GM23338 (cell line): ENCODE results near the gene PARP8. TPM values are rescaled to one million over a fixed set of nuclear protein-coding genes. Genes with fewer than 3 reads are reported as not detected.

Experiments
- ATAC-seq: fragments of 200-7000 bp; cut with Tn5 transposase; 3 replicates; pipeline ENCODE4 v1.9.1; 2020
- DNase-seq: peaks from one replicate; pipeline ENCODE4 v3.0.0-alpha.2; 2015; ENCODE audit warnings: low spot score
- H2AFZ ChIP-seq: fragments of 200-600 bp; sonication (generic); 2 replicates; pipeline ENCODE4 v1.8.0; 2016; ENCODE audit warnings: antibody characterized with exemption, mild to moderate bottlenecking, moderate library complexity
- H3F3A ChIP-seq: fragments of 200-600 bp; sonication (generic); replicated peaks from 2 replicates; pipeline ENCODE4 v1.8.0; 2017; ENCODE audit warnings: antibody characterized with exemption, mixed run types, low read depth
- H3K27ac ChIP-seq: fragments of 200-600 bp; sonication (generic); 2 replicates; pipeline ENCODE4 v1.6.1; 2016; ENCODE audit warnings: low read depth
- H3K27me3 ChIP-seq: fragments of 200-600 bp; sonication (generic); 2 replicates; pipeline ENCODE4 v1.8.0; 2016; ENCODE audit warnings: mild to moderate bottlenecking, mixed run types, moderate library complexity; ENCODE audit not compliant: insufficient read depth
- H3K36me3 ChIP-seq: fragments of 200-600 bp; sonication (generic); 2 replicates; pipeline ENCODE4 v1.8.0; 2016; ENCODE audit warnings: mild to moderate bottlenecking; ENCODE audit not compliant: insufficient read depth
- H3K4me1 ChIP-seq: fragments of 200-600 bp; sonication (generic); 2 replicates; pipeline ENCODE4 v1.8.0; 2016; ENCODE audit warnings: mild to moderate bottlenecking, moderate library complexity; ENCODE audit not compliant: insufficient read depth
- H3K4me2 ChIP-seq: fragments of 200-600 bp; sonication (generic); 2 replicates; pipeline ENCODE4 v1.7.1; 2017; ENCODE audit warnings: mixed run types
- H3K4me3 ChIP-seq: fragments of 200-600 bp; sonication (generic); 2 replicates; pipeline ENCODE4 v1.6.1; 2016; ENCODE audit warnings: mixed run types
- H3K79me2 ChIP-seq: fragments of 200-600 bp; sonication (generic); replicated peaks from 2 replicates; pipeline ENCODE4 v1.8.0; 2017; ENCODE audit warnings: mild to moderate bottlenecking; ENCODE audit not compliant: insufficient read depth
- H3K9me2 ChIP-seq: fragments of 200-600 bp; sonication (generic); 2 replicates; pipeline ENCODE4 v1.8.0; 2017; ENCODE audit not compliant: insufficient read depth
- H4K20me1 ChIP-seq: fragments of 200-600 bp; sonication (generic); replicated peaks from 2 replicates; pipeline ENCODE4 v1.8.0; 2017; ENCODE audit warnings: mild to moderate bottlenecking; ENCODE audit not compliant: insufficient read depth
- H3K27ac Mint-ChIP-seq: 2 replicates; pipeline ENCODE4 v1.8.0; 2020; ENCODE audit warnings: inconsistent platforms, mild to moderate bottlenecking, moderate library complexity, mixed read lengths
- H3K27me3 Mint-ChIP-seq: 3 replicates; pipeline ENCODE4 v1.8.0; 2022; ENCODE audit warnings: low read depth, mild to moderate bottlenecking, moderate library complexity, mixed read lengths, inconsistent platforms; ENCODE audit not compliant: insufficient read depth, poor library complexity
- H3K36me3 Mint-ChIP-seq: 3 replicates; pipeline ENCODE4 v1.8.0; 2021; ENCODE audit warnings: low read depth, mild to moderate bottlenecking, inconsistent platforms, moderate library complexity, mixed read lengths
- H3K4me1 Mint-ChIP-seq: 3 replicates; pipeline ENCODE4 v1.8.0; 2020; ENCODE audit warnings: mild to moderate bottlenecking, inconsistent platforms, mixed read lengths
- H3K4me3 Mint-ChIP-seq: 3 replicates; pipeline ENCODE4 v1.8.0; 2021; ENCODE audit warnings: moderate library complexity, mild to moderate bottlenecking, inconsistent platforms, mixed read lengths
- H3K9me3 Mint-ChIP-seq: 3 replicates; pipeline ENCODE4 v1.8.0; 2020; ENCODE audit warnings: moderate library complexity, mild to moderate bottlenecking, inconsistent platforms, mixed read lengths
- EZH2phosphoT487 ChIP-seq: fragments of 200-600 bp; sonication (generic); IDR thresholded peaks from one replicate; pipeline ENCODE4 v1.8.1; 2018; ENCODE audit warnings: antibody characterized with exemption; ENCODE audit not compliant: unreplicated experiment
- NANOG ChIP-seq: IDR thresholded peaks from 2 replicates; pipeline ENCODE4 v1.6.1; 2016; ENCODE audit warnings: antibody characterized with exemption, borderline replicate concordance
- STAT1 ChIP-seq: IDR thresholded peaks from one replicate; pipeline ENCODE4 v1.6.1; 2016; ENCODE audit warnings: antibody characterized with exemption; ENCODE audit not compliant: unreplicated experiment
- ZNF114 ChIP-seq: fragments of 250-450 bp; sonication (Bioruptor Pico); IDR thresholded peaks from 2 replicates; pipeline ENCODE4 v1.5.0; 2020; ENCODE audit warnings: mild to moderate bottlenecking, moderate library complexity
- ZNF331 ChIP-seq: fragments of 250-450 bp; sonication (Bioruptor Pico); IDR thresholded peaks from 2 replicates; pipeline ENCODE4 v1.5.0; 2020; ENCODE audit warnings: low read depth, mild to moderate bottlenecking, moderate library complexity
- polyA plus RNA-seq: library from polyadenylated mRNA; unstranded; fragments of >200 nt; fragmentation: Nextera tagmentation; extraction: Ambion mirVana; gene quantifications from 2 replicates; pipeline ENCODE4 v1.2.1, GENCODE V29; 2016
- total RNA-seq: library from RNA; depleted of rRNA; stranded (reverse); fragments of >200 nt; shearing (Covaris generic); gene quantifications from 2 replicates; pipeline ENCODE4 v1.2.3, GENCODE V29; 2014
- TF ChIP-seq, protein P1 (sequence below): IDR thresholded peaks from one replicate; pipeline ENCODE4 v1.6.1; 2018; ENCODE audit warnings: antibody characterized with exemption; ENCODE audit not compliant: unreplicated experiment
- TF ChIP-seq, protein P2 (sequence below), 2 experiments: fragments of 200-600 bp in 1 of 2; sonication (generic) in 1 of 2; conservative IDR thresholded peaks; 2 replicates each; pipeline versions ENCODE4 v1.5.1 to v1.6.1; 2016 to 2017; ENCODE audit warnings: antibody characterized with exemption in 2 of 2, low read depth in 2 of 2, mild to moderate bottlenecking in 2 of 2, moderate library complexity in 1 of 2
- TF ChIP-seq, protein P3 (sequence below): fragments of 250-450 bp; sonication (Bioruptor Pico); IDR thresholded peaks from 2 replicates; pipeline ENCODE4 v1.5.0; 2020; ENCODE audit warnings: mild to moderate bottlenecking, moderate library complexity

Gene PARP8
- total and polyA plus RNA-seq, 2 experiments from 2014 or later = 13.0 to 25.0 TPM

DNA sequence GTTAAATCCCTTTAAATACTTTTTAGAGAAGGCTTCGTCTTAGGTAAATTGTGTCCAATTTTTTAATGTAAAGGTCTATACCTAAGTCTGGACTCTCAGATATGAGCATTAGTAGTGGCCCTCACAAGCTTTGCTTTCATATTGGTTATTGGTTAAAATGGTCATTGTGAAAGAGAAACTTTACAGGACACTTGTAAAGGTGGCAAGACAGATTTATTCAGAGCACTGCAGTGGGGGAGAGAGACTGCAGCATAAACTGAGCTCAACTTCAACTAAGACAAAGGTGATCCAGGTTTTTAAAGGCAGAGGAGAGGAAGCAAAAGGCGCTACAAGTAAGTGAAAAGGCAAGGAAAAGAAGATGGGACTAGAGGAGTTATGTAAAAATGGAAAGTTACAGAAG is 157.7 kb downstream of the PARP8 start:
- Histone ChIP-seq H3K4me1 (no peaks in the 10 kb centered on the region), H3K4me2 (no peak overlapping the region), H3K9me2 (no peaks in the 10 kb centered on the region), H3K4me3 (no peak overlapping the region), H2AFZ (no peak overlapping the region), H3K27ac (no peak overlapping the region), H3F3A (no peaks in the 10 kb centered on the region), H3K79me2 (no peaks in the 10 kb centered on the region), H3K36me3 (peaks cover 5% of the 10 kb centered on the region; the same call in 1 of the 2 replicates), H4K20me1 (no peaks in the 10 kb centered on the region), H3K27me3 (no peaks in the 10 kb centered on the region)
- peaks cover 25% of the 10 kb centered on the region; the same call in 2 of the 3 replicates for H3K36me3 Mint-ChIP-seq
- ATAC-seq (no peak), DNase-seq (no peak)
- H3K27me3 Mint-ChIP-seq = no peaks in the 10 kb centered on the region
- H3K9me3 Mint-ChIP-seq = no peaks in the 10 kb centered on the region
- H3K4me1 Mint-ChIP-seq = no peaks in the 10 kb centered on the region
- no peak overlapping the region for H3K4me3 Mint-ChIP-seq
- TF ChIP-seq, protein P1, sequence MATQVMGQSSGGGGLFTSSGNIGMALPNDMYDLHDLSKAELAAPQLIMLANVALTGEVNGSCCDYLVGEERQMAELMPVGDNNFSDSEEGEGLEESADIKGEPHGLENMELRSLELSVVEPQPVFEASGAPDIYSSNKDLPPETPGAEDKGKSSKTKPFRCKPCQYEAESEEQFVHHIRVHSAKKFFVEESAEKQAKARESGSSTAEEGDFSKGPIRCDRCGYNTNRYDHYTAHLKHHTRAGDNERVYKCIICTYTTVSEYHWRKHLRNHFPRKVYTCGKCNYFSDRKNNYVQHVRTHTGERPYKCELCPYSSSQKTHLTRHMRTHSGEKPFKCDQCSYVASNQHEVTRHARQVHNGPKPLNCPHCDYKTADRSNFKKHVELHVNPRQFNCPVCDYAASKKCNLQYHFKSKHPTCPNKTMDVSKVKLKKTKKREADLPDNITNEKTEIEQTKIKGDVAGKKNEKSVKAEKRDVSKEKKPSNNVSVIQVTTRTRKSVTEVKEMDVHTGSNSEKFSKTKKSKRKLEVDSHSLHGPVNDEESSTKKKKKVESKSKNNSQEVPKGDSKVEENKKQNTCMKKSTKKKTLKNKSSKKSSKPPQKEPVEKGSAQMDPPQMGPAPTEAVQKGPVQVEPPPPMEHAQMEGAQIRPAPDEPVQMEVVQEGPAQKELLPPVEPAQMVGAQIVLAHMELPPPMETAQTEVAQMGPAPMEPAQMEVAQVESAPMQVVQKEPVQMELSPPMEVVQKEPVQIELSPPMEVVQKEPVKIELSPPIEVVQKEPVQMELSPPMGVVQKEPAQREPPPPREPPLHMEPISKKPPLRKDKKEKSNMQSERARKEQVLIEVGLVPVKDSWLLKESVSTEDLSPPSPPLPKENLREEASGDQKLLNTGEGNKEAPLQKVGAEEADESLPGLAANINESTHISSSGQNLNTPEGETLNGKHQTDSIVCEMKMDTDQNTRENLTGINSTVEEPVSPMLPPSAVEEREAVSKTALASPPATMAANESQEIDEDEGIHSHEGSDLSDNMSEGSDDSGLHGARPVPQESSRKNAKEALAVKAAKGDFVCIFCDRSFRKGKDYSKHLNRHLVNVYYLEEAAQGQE = no peak
- TF ChIP-seq NANOG (no peak), ZNF331 (CRISPR knock-in tag) (no peak), ZNF114 (CRISPR knock-in tag) (no peak), EZH2phosphoT487 (no peak), STAT1 (no peak)
- TF ChIP-seq, protein P2, sequence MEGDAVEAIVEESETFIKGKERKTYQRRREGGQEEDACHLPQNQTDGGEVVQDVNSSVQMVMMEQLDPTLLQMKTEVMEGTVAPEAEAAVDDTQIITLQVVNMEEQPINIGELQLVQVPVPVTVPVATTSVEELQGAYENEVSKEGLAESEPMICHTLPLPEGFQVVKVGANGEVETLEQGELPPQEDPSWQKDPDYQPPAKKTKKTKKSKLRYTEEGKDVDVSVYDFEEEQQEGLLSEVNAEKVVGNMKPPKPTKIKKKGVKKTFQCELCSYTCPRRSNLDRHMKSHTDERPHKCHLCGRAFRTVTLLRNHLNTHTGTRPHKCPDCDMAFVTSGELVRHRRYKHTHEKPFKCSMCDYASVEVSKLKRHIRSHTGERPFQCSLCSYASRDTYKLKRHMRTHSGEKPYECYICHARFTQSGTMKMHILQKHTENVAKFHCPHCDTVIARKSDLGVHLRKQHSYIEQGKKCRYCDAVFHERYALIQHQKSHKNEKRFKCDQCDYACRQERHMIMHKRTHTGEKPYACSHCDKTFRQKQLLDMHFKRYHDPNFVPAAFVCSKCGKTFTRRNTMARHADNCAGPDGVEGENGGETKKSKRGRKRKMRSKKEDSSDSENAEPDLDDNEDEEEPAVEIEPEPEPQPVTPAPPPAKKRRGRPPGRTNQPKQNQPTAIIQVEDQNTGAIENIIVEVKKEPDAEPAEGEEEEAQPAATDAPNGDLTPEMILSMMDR (conservative IDR thresholded peaks at IDR 0.05; ENCODE audit: low read depth in 2 of 2) = no peak
- TF ChIP-seq, protein P3, sequence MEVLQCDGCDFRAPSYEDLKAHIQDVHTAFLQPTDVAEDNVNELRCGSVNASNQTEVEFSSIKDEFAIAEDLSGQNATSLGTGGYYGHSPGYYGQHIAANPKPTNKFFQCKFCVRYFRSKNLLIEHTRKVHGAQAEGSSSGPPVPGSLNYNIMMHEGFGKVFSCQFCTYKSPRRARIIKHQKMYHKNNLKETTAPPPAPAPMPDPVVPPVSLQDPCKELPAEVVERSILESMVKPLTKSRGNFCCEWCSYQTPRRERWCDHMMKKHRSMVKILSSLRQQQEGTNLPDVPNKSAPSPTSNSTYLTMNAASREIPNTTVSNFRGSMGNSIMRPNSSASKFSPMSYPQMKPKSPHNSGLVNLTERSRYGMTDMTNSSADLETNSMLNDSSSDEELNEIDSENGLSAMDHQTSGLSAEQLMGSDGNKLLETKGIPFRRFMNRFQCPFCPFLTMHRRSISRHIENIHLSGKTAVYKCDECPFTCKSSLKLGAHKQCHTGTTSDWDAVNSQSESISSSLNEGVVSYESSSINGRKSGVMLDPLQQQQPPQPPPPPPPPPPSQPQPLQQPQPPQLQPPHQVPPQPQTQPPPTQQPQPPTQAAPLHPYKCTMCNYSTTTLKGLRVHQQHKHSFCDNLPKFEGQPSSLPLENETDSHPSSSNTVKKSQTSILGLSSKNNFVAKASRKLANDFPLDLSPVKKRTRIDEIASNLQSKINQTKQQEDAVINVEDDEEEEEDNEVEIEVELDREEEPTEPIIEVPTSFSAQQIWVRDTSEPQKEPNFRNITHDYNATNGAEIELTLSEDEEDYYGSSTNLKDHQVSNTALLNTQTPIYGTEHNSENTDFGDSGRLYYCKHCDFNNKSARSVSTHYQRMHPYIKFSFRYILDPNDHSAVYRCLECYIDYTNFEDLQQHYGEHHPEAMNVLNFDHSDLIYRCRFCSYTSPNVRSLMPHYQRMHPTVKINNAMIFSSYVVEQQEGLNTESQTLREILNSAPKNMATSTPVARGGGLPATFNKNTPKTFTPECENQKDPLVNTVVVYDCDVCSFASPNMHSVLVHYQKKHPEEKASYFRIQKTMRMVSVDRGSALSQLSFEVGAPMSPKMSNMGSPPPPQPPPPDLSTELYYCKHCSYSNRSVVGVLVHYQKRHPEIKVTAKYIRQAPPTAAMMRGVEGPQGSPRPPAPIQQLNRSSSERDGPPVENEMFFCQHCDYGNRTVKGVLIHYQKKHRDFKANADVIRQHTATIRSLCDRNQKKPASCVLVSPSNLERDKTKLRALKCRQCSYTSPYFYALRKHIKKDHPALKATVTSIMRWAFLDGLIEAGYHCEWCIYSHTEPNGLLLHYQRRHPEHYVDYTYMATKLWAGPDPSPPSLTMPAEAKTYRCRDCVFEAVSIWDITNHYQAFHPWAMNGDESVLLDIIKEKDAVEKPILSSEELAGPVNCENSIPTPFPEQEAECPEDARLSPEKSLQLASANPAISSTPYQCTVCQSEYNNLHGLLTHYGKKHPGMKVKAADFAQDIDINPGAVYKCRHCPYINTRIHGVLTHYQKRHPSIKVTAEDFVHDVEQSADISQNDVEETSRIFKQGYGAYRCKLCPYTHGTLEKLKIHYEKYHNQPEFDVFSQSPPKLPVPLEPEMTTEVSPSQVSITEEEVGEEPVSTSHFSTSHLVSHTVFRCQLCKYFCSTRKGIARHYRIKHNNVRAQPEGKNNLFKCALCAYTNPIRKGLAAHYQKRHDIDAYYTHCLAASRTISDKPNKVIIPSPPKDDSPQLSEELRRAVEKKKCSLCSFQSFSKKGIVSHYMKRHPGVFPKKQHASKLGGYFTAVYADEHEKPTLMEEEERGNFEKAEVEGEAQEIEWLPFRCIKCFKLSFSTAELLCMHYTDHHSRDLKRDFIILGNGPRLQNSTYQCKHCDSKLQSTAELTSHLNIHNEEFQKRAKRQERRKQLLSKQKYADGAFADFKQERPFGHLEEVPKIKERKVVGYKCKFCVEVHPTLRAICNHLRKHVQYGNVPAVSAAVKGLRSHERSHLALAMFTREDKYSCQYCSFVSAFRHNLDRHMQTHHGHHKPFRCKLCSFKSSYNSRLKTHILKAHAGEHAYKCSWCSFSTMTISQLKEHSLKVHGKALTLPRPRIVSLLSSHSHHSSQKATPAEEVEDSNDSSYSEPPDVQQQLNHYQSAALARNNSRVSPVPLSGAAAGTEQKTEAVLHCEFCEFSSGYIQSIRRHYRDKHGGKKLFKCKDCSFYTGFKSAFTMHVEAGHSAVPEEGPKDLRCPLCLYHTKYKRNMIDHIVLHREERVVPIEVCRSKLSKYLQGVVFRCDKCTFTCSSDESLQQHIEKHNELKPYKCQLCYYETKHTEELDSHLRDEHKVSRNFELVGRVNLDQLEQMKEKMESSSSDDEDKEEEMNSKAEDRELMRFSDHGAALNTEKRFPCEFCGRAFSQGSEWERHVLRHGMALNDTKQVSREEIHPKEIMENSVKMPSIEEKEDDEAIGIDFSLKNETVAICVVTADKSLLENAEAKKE (CRISPR knock-in tag) = no peak
- no peak overlapping the region for H3K27ac Mint-ChIP-seq
